HEK293T (cell line): Measurements from ENCODE around the gene RPS6KA1.

Source experiments
- FOXM1 ChIP-seq: fragments of 450-650 bp; IDR thresholded peaks from 2 replicates; pipeline ENCODE4 v1.6.1; 2017; ENCODE audit warnings: mild to moderate bottlenecking, borderline replicate concordance
- HDGF ChIP-seq: fragments of 450-650 bp; IDR thresholded peaks from 2 replicates; pipeline ENCODE4 v1.6.1; 2017; ENCODE audit warnings: antibody characterized with exemption, borderline replicate concordance

GRCh38 chr1:26555550-26555981 is 26.0 kb downstream of the RPS6KA1 start:
- no peak for TF ChIP-seq HDGF
- no peak for TF ChIP-seq FOXM1
